Measurements from ENCODE around the gene RUFY3.

DNA sequence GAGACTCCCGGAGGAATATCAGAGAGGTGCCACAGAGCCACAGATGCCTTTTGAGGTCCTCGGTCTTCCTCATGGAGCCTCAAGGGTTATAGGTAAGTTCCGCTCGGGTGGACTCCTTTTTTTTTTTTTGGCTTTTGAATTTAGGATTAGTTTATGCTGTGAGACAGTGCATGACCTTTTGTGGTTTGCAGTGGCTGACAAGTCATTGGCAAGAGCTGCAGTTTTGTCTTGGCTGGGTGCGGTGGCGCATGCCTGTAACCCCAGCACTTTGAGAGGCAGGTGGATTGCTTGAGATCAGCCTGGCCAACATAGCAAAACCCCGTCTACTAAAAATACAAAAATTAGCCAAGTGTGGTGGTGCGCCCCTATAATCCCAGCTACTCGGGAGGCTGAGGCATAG lies 122.4 kb downstream of the RUFY3 start:
- TF ChIP-seq, protein P1, sequence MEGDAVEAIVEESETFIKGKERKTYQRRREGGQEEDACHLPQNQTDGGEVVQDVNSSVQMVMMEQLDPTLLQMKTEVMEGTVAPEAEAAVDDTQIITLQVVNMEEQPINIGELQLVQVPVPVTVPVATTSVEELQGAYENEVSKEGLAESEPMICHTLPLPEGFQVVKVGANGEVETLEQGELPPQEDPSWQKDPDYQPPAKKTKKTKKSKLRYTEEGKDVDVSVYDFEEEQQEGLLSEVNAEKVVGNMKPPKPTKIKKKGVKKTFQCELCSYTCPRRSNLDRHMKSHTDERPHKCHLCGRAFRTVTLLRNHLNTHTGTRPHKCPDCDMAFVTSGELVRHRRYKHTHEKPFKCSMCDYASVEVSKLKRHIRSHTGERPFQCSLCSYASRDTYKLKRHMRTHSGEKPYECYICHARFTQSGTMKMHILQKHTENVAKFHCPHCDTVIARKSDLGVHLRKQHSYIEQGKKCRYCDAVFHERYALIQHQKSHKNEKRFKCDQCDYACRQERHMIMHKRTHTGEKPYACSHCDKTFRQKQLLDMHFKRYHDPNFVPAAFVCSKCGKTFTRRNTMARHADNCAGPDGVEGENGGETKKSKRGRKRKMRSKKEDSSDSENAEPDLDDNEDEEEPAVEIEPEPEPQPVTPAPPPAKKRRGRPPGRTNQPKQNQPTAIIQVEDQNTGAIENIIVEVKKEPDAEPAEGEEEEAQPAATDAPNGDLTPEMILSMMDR (IDR thresholded peaks at IDR 0.05; ENCODE audit: low read depth, low read length, missing input control), result no peak
- TF ChIP-seq GABPA (IDR thresholded peaks at IDR 0.05 in 1 of 2, conservative IDR thresholded peaks at IDR 0.05 in 1 of 2) (no peak), RXRA (IDR thresholded peaks at IDR 0.05) (no peak), JUND (IDR thresholded peaks at IDR 0.05) (no peak)
- TF ChIP-seq, protein P2, sequence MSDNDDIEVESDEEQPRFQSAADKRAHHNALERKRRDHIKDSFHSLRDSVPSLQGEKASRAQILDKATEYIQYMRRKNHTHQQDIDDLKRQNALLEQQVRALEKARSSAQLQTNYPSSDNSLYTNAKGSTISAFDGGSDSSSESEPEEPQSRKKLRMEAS (IDR thresholded peaks at IDR 0.05), result no peak
- TF ChIP-seq, protein P3, sequence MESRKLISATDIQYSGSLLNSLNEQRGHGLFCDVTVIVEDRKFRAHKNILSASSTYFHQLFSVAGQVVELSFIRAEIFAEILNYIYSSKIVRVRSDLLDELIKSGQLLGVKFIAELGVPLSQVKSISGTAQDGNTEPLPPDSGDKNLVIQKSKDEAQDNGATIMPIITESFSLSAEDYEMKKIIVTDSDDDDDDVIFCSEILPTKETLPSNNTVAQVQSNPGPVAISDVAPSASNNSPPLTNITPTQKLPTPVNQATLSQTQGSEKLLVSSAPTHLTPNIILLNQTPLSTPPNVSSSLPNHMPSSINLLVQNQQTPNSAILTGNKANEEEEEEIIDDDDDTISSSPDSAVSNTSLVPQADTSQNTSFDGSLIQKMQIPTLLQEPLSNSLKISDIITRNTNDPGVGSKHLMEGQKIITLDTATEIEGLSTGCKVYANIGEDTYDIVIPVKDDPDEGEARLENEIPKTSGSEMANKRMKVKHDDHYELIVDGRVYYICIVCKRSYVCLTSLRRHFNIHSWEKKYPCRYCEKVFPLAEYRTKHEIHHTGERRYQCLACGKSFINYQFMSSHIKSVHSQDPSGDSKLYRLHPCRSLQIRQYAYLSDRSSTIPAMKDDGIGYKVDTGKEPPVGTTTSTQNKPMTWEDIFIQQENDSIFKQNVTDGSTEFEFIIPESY (IDR thresholded peaks at IDR 0.05), result no peak
